DOHH2 (cell line): ENCODE results near the gene COL5A1.

Experiments used
- EZH2phosphoT487 ChIP-seq: fragments of 200-600 bp; sonication (generic); IDR thresholded peaks from 2 replicates; pipeline ENCODE4 v1.6.1; 2017; ENCODE audit warnings: borderline replicate concordance, mild to moderate bottlenecking, antibody characterized with exemption, low read length, moderate library complexity, mixed read lengths
- TF ChIP-seq, protein P1 (sequence below): fragments of 200-600 bp; sonication (generic); IDR thresholded peaks from one replicate; pipeline ENCODE4 v1.5.1; 2014; ENCODE audit warnings: antibody characterized with exemption, mild to moderate bottlenecking, low read depth, low read length; ENCODE audit not compliant: poor library complexity, severe bottlenecking

DNA sequence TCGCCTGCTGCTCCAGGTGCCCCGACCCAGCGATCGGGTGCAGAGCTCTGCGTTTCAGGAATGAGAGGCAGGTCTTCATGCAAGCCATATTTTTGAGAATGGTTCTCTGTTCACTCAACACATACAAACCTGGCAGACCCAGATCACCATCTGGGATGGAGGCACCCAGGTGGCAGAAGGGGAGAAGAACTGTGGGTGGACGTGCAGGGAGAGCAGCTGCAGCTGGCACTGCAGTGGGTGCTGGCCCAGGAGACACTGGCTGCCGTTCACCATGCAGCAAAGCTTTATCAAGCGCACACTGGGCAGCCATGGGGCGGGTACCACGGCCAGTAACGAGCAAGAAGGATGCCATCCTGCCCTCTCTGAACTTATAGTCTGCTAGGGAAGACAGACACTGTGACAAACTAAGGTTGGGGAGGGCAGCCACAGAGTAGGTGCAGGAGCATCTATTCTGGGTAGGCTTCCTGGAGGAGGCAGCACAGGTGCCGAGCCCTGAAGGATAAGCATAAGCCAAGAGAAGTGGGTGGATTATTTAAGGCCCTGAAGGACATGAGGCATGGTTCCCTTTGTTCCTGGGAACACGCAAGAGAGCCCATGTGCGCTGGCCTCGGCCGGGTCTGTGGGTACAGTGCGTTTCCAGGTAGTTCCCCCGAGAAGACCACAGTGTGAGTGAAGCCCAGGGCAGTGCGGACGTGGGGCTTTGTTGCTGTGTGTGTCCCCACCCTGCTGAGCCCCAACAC, 192.8 kb downstream of the COL5A1 start:
- TF ChIP-seq, protein P1, sequence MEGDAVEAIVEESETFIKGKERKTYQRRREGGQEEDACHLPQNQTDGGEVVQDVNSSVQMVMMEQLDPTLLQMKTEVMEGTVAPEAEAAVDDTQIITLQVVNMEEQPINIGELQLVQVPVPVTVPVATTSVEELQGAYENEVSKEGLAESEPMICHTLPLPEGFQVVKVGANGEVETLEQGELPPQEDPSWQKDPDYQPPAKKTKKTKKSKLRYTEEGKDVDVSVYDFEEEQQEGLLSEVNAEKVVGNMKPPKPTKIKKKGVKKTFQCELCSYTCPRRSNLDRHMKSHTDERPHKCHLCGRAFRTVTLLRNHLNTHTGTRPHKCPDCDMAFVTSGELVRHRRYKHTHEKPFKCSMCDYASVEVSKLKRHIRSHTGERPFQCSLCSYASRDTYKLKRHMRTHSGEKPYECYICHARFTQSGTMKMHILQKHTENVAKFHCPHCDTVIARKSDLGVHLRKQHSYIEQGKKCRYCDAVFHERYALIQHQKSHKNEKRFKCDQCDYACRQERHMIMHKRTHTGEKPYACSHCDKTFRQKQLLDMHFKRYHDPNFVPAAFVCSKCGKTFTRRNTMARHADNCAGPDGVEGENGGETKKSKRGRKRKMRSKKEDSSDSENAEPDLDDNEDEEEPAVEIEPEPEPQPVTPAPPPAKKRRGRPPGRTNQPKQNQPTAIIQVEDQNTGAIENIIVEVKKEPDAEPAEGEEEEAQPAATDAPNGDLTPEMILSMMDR = no peak
- no peak for TF ChIP-seq EZH2phosphoT487
